Left lung (tissue), 10 donors: Measurements from ENCODE around the gene SFT2D1. TPM values are rescaled to one million over a fixed set of nuclear protein-coding genes. Genes with fewer than 3 reads are reported as not detected.
"Not testable (repeated sequence)": the region's sequence is repeated elsewhere in the genome, so short reads cannot be mapped to it uniquely, and the experiment has no call there.

Experiments used
- ATAC-seq: fragments of 200-7000 bp; cut with Tn5 transposase; one replicate; pipeline ENCODE4 v1.9.1; 2020; ENCODE audit warnings: moderate library complexity
- DNase-seq, 4 donors: peaks; one replicate each; pipeline ENCODE4 v3.0.0-alpha.2; 2013 to 2020
- H3K27ac ChIP-seq, 2 donors: fragments of 200-600 bp; sonication (generic) in 1 of 2; one replicate each; pipeline versions ENCODE4 v1.5.0 to v1.8.0; 2020 to 2021
- H3K27me3 ChIP-seq, 2 donors: fragments of 200-600 bp; sonication (generic) in 1 of 2; one replicate each; pipeline versions ENCODE4 v1.5.0 to v1.8.0; 2020 to 2021
- H3K36me3 ChIP-seq, 2 donors: fragments of 200-600 bp; sonication (generic) in 1 of 2; one replicate each; pipeline versions ENCODE4 v1.5.0 to v1.8.0; 2020 to 2021
- H3K4me1 ChIP-seq, 2 donors: fragments of 200-600 bp; one replicate each; pipeline ENCODE4 v1.8.0; 2021
- H3K4me3 ChIP-seq, 2 donors: fragments of 200-600 bp; sonication (generic) in 1 of 2; one replicate each; pipeline versions ENCODE4 v1.5.0 to v1.8.0; 2020 to 2021; ENCODE audit warnings: mild to moderate bottlenecking in 1 of 2
- H3K9me3 ChIP-seq, 2 donors: fragments of 200-600 bp; sonication (generic) in 1 of 2; one replicate each; pipeline versions ENCODE4 v1.5.0 to v1.8.0; 2020 to 2021
- CTCF ChIP-seq, 2 donors: fragments of 200-600 bp; sonication (generic) in 1 of 2; IDR thresholded peaks; one replicate each; pipeline versions ENCODE4 v1.5.0 to v1.8.0; 2021; ENCODE audit warnings: antibody characterized with exemption in 2 of 2
- intact Hi-C, 2 donors: fragments of 100-400 bp; cut with DNase I; formaldehyde crosslinking; loops; one replicate each; pipeline versions ENCODE4 v1.11.2 to v1.14.2; 2022
- polyA plus RNA-seq, 6 donors: library from polyadenylated mRNA; unstranded; fragments of 120-200 nt; gene quantifications; one replicate each; pipeline ENCODE4 v1.2.1, GENCODE V29; 2013; ENCODE audit not compliant: insufficient read length in 6 of 6
- total RNA-seq, 2 donors: library from RNA; stranded (reverse); fragmentation: NEBNext Ultra II Directional; extraction: Animal tissue kit (Norgen Biotek cat#: 25700); gene quantifications; one replicate each; pipeline ENCODE4 v1.2.1, GENCODE V29; 2021
- donor health status: DM: no; HTN: yes; CAD: no.
- donor health status: DM: no; HTN: no; CAD: no.

SFT2D1 gene
- total and polyA plus RNA-seq, 8 donors: 49.5 to 63.8 (median 59.9) TPM

GRCh38 chr6:166365806-166366205 is 23.5 kb upstream of the SFT2D1 start:
- DNase-seq: no peak
- no peak for TF ChIP-seq CTCF (IDR thresholded peaks at IDR 0.05)
- Histone ChIP-seq H3K27ac (no peak overlapping the region), H3K27me3 (no peaks in the 10 kb centered on the region), H3K4me3 (no peak overlapping the region), H3K36me3 (peaks cover 0 to 44% of the 10 kb centered on the region in 2 donors), H3K9me3 (no peaks in the 10 kb centered on the region), H3K4me1 (peaks cover 0 to under 1% of the 10 kb centered on the region in 2 donors)
- intact Hi-C loops: no loop called here
- no peak for ATAC-seq

GRCh38 chr6:166365221-166365620 is 22.9 kb upstream of the SFT2D1 start:
- intact Hi-C loops: no loop called here

GRCh38 chr6:166364456-166364855 is 22.1 kb upstream of the SFT2D1 start:
- Histone ChIP-seq H3K36me3 (peaks cover 0 to 44% of the 10 kb centered on the region in 2 donors), H3K27me3 (no peaks in the 10 kb centered on the region), H3K27ac (no peak overlapping the region), H3K9me3 (no peaks in the 10 kb centered on the region), H3K4me3 (no peak overlapping the region), H3K4me1 (peaks cover 0 to 6% of the 10 kb centered on the region in 2 donors)
- no peak for DNase-seq
- no peak for TF ChIP-seq CTCF (IDR thresholded peaks at IDR 0.05)
- no peak for ATAC-seq
- intact Hi-C loops: no loop called here

More at GRCh38 chr6:166365221-166365620, 22.9 kb upstream of the SFT2D1 start:
- Histone ChIP-seq H3K27me3 (no peaks in the 10 kb centered on the region), H3K36me3 (peaks cover 0 to 44% of the 10 kb centered on the region in 2 donors), H3K27ac (no peak overlapping the region), H3K4me1 (peaks cover 0 to 6% of the 10 kb centered on the region in 2 donors), H3K4me3 (no peak overlapping the region), H3K9me3 (no peaks in the 10 kb centered on the region)
- ATAC-seq: no peak
- DNase-seq: no peak
- TF ChIP-seq CTCF (IDR thresholded peaks at IDR 0.05): no peak

- ATAC-seq, H3K4me1 ChIP-seq, H3K27ac ChIP-seq, H3K27me3 ChIP-seq, DNase-seq, H3K9me3 ChIP-seq, intact Hi-C loops, H3K4me3 ChIP-seq: not testable (repeated sequence)
- H3K36me3 ChIP-seq: peaks cover 0 to 35% of the 10 kb centered on the region in 2 donors
These were observed 20.1 kb upstream of the SFT2D1 start for GRCh38 chr6:166362427-166362826.

- peaks cover 0 to 6% of the 10 kb centered on the region in 2 donors for H3K4me1 ChIP-seq
- no peaks in the 10 kb centered on the region for H3K9me3 ChIP-seq
- intact Hi-C loops: no loop called here
- TF ChIP-seq CTCF (IDR thresholded peaks at IDR 0.05): no peak
- no peaks in the 10 kb centered on the region for H3K27me3 ChIP-seq
- peaks cover 0 to 35% of the 10 kb centered on the region in 2 donors for H3K36me3 ChIP-seq
- ATAC-seq (peak; percentile 54), DNase-seq (peak in 1 of 4 donors; percentile 49)
- H3K4me3 ChIP-seq: no peak overlapping the region
- peak overlapping the region in 1 of 2 donors; percentile 68 for H3K27ac ChIP-seq
These were observed 18.7 kb upstream of the SFT2D1 start for GRCh38 chr6:166361077-166361429.
